GM23338 (cell line): Measurements from ENCODE around the gene LPP.

Source experiments
- POLR2AphosphoS5 ChIP-seq: IDR thresholded peaks from 2 replicates; pipeline ENCODE4 v1.6.1; 2016; ENCODE audit warnings: antibody characterized with exemption, low read depth
- TF ChIP-seq, protein P1 (sequence below), 2 experiments: fragments of 200-600 bp in 1 of 2; sonication (generic) in 1 of 2; conservative IDR thresholded peaks; 2 replicates each; pipeline versions ENCODE4 v1.5.1 to v1.6.1; 2016 to 2017; ENCODE audit warnings: antibody characterized with exemption in 2 of 2, low read depth in 2 of 2, mild to moderate bottlenecking in 2 of 2, moderate library complexity in 1 of 2

GRCh38 chr3:188754267-188754666 is 600.3 kb downstream of the LPP start:
- TF ChIP-seq, protein P1, sequence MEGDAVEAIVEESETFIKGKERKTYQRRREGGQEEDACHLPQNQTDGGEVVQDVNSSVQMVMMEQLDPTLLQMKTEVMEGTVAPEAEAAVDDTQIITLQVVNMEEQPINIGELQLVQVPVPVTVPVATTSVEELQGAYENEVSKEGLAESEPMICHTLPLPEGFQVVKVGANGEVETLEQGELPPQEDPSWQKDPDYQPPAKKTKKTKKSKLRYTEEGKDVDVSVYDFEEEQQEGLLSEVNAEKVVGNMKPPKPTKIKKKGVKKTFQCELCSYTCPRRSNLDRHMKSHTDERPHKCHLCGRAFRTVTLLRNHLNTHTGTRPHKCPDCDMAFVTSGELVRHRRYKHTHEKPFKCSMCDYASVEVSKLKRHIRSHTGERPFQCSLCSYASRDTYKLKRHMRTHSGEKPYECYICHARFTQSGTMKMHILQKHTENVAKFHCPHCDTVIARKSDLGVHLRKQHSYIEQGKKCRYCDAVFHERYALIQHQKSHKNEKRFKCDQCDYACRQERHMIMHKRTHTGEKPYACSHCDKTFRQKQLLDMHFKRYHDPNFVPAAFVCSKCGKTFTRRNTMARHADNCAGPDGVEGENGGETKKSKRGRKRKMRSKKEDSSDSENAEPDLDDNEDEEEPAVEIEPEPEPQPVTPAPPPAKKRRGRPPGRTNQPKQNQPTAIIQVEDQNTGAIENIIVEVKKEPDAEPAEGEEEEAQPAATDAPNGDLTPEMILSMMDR (conservative IDR thresholded peaks at IDR 0.05; ENCODE audit: low read depth in 2 of 2): no peak
- TF ChIP-seq POLR2AphosphoS5: no peak
